ENCODE results near the gene ABHD16B. TPM values are rescaled to one million over a fixed set of nuclear protein-coding genes. Genes with fewer than 3 reads are reported as not detected.

The ABHD16B gene
- total and polyA plus RNA-seq, 2 of the 13 experiments (the other 11 are each of a cell fraction or from before 2014, with no cell fraction given): not detected

GRCh38 chr20:63854069-63854765, 7.1 kb upstream of the ABHD16B start (continued):
- TF ChIP-seq, protein P1, sequence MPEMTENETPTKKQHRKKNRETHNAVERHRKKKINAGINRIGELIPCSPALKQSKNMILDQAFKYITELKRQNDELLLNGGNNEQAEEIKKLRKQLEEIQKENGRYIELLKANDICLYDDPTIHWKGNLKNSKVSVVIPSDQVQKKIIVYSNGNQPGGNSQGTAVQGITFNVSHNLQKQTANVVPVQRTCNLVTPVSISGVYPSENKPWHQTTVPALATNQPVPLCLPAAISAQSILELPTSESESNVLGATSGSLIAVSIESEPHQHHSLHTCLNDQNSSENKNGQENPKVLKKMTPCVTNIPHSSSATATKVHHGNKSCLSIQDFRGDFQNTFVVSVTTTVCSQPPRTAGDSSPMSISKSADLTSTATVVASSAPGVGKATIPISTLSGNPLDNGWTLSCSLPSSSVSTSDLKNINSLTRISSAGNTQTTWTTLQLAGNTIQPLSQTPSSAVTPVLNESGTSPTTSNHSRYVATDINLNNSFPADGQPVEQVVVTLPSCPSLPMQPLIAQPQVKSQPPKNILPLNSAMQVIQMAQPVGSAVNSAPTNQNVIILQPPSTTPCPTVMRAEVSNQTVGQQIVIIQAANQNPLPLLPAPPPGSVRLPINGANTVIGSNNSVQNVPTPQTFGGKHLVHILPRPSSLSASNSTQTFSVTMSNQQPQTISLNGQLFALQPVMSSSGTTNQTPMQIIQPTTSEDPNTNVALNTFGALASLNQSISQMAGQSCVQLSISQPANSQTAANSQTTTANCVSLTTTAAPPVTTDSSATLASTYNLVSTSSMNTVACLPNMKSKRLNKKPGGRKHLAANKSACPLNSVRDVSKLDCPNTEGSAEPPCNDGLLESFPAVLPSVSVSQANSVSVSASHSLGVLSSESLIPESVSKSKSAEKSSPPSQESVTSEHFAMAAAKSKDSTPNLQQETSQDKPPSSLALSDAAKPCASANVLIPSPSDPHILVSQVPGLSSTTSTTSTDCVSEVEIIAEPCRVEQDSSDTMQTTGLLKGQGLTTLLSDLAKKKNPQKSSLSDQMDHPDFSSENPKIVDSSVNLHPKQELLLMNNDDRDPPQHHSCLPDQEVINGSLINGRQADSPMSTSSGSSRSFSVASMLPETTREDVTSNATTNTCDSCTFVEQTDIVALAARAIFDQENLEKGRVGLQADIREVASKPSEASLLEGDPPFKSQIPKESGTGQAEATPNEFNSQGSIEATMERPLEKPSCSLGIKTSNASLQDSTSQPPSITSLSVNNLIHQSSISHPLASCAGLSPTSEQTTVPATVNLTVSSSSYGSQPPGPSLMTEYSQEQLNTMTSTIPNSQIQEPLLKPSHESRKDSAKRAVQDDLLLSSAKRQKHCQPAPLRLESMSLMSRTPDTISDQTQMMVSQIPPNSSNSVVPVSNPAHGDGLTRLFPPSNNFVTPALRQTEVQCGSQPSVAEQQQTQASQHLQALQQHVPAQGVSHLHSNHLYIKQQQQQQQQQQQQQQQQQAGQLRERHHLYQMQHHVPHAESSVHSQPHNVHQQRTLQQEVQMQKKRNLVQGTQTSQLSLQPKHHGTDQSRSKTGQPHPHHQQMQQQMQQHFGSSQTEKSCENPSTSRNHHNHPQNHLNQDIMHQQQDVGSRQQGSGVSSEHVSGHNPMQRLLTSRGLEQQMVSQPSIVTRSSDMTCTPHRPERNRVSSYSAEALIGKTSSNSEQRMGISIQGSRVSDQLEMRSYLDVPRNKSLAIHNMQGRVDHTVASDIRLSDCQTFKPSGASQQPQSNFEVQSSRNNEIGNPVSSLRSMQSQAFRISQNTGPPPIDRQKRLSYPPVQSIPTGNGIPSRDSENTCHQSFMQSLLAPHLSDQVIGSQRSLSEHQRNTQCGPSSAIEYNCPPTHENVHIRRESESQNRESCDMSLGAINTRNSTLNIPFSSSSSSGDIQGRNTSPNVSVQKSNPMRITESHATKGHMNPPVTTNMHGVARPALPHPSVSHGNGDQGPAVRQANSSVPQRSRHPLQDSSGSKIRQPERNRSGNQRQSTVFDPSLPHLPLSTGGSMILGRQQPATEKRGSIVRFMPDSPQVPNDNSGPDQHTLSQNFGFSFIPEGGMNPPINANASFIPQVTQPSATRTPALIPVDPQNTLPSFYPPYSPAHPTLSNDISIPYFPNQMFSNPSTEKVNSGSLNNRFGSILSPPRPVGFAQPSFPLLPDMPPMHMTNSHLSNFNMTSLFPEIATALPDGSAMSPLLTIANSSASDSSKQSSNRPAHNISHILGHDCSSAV (CRISPR knock-in tag; IDR thresholded peaks at IDR 0.05; ENCODE audit: borderline replicate concordance): no peak
- TF ChIP-seq, protein P2, sequence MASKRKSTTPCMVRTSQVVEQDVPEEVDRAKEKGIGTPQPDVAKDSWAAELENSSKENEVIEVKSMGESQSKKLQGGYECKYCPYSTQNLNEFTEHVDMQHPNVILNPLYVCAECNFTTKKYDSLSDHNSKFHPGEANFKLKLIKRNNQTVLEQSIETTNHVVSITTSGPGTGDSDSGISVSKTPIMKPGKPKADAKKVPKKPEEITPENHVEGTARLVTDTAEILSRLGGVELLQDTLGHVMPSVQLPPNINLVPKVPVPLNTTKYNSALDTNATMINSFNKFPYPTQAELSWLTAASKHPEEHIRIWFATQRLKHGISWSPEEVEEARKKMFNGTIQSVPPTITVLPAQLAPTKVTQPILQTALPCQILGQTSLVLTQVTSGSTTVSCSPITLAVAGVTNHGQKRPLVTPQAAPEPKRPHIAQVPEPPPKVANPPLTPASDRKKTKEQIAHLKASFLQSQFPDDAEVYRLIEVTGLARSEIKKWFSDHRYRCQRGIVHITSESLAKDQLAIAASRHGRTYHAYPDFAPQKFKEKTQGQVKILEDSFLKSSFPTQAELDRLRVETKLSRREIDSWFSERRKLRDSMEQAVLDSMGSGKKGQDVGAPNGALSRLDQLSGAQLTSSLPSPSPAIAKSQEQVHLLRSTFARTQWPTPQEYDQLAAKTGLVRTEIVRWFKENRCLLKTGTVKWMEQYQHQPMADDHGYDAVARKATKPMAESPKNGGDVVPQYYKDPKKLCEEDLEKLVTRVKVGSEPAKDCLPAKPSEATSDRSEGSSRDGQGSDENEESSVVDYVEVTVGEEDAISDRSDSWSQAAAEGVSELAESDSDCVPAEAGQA (IDR thresholded peaks at IDR 0.05; ENCODE audit: low read depth): peak; percentile 46; the same call in 1 of the 2 replicates
- TF ChIP-seq, protein P2 (CRISPR knock-in tag; IDR thresholded peaks at IDR 0.05; ENCODE audit: borderline replicate concordance): 0 out of 2 replicates have a peak, but pooled peaks have one; percentile 30
- TF ChIP-seq ZNF549 (CRISPR knock-in tag; IDR thresholded peaks at IDR 0.05) (0 out of 2 replicates have a peak, but pooled peaks have one; percentile 59), SRY (CRISPR knock-in tag; IDR thresholded peaks at IDR 0.05) (no peak), ZNF124 (CRISPR knock-in tag; IDR thresholded peaks at IDR 0.05) (0 out of 2 replicates have a peak, but pooled peaks have one; percentile 38), TEF (CRISPR knock-in tag; IDR thresholded peaks at IDR 0.05) (no peak), ZSCAN20 (CRISPR knock-in tag; IDR thresholded peaks at IDR 0.05; ENCODE audit: borderline replicate concordance) (peak; percentile 93; the same call in 1 of the 2 replicates), CREB1 (IDR thresholded peaks at IDR 0.05) (no peak), CREB1 (CRISPR knock-in tag; IDR thresholded peaks at IDR 0.05) (no peak), STAT6 (CRISPR knock-in tag; IDR thresholded peaks at IDR 0.05; ENCODE audit: borderline replicate concordance) (no peak)

Data from HepG2 (cell line).